22Rv1 (cell line): ENCODE data around the gene NFIA.

Source experiments
- CTCF ChIP-seq: fragments of 450-650 bp; IDR thresholded peaks from 2 replicates; pipeline ENCODE4 v1.5.1; 2017; ENCODE audit warnings: mild to moderate bottlenecking
- ZFX ChIP-seq: fragments of 450-650 bp; IDR thresholded peaks from 2 replicates; pipeline ENCODE4 v1.6.1; 2017; ENCODE audit warnings: antibody characterized with exemption, borderline replicate concordance

- TF ChIP-seq CTCF, result no peak
- TF ChIP-seq ZFX, result no peak
These were observed 239.8 kb downstream of the NFIA start for GRCh38 chr1:61322008-61322744.
